Stimulated activated CD4-positive, alpha-beta T cell treated with anti-CD3 and anti-CD28 coated beads, Interleukin-1b, Interleukin-23, amount 100 ng/mL, for 24 hours (primary cell): ENCODE data around the gene QSOX2.

Experiments used
- DNase-seq, 4 experiments: peaks; one replicate each; pipeline ENCODE4 v3.0.0-alpha.2; 2020; ENCODE audit warnings: low read depth in 4 of 4, low spot score in 1 of 4

QSOX2 gene

GRCh38 chr9:136223871-136224640 is 21.6 kb downstream of the QSOX2 start:
- DNase-seq, result no peak

GRCh38 chr9:136222906-136223285 is 22.7 kb downstream of the QSOX2 start:
- no peak for DNase-seq

GRCh38 chr9:136222166-136222905 is 23.3 kb downstream of the QSOX2 start:
- no peak for DNase-seq

- no peak for DNase-seq
Measured at GRCh38 chr9:136220017-136220729, 25.4 kb downstream of the QSOX2 start.

- DNase-seq, result no peak
Measured at GRCh38 chr9:136219276-136219675, 26.3 kb downstream of the QSOX2 start.

GRCh38 chr9:136218673-136219072 is 26.9 kb downstream of the QSOX2 start:
- no peak for DNase-seq

GRCh38 chr9:136218271-136218670 is 27.3 kb downstream of the QSOX2 start:
- no peak for DNase-seq

- DNase-seq, result no peak
Measured at GRCh38 chr9:136216541-136217244, 28.9 kb downstream of the QSOX2 start.

- no peak for DNase-seq
Measured at GRCh38 chr9:136213733-136214132, 31.9 kb downstream of the QSOX2 start.

GRCh38 chr9:136212345-136212950 is 33.2 kb downstream of the QSOX2 start:
- DNase-seq, result no peak

GRCh38 chr9:136211441-136212344 is 33.9 kb downstream of the QSOX2 start:
- no peak for DNase-seq

- DNase-seq, result no peak
Measured at GRCh38 chr9:136211006-136211405, 34.6 kb downstream of the QSOX2 start.

- no peak for DNase-seq
Measured at GRCh38 chr9:136210276-136210675, 35.3 kb downstream of the QSOX2 start.

- DNase-seq, result no peak
Measured at GRCh38 chr9:136209786-136210185, 35.8 kb downstream of the QSOX2 start.

GRCh38 chr9:136209232-136209631 is 36.4 kb downstream of the QSOX2 start:
- no peak for DNase-seq

GRCh38 chr9:136208675-136209074 is 36.9 kb downstream of the QSOX2 start:
- DNase-seq, result no peak

- DNase-seq, result no peak
Measured at GRCh38 chr9:136207616-136208015, 38.0 kb downstream of the QSOX2 start.

GRCh38 chr9:136206602-136207275 is 38.9 kb downstream of the QSOX2 start:
- no peak for DNase-seq

GRCh38 chr9:136205707-136205992 is 40.0 kb downstream of the QSOX2 start:
- no peak for DNase-seq
